HG02943 (cell line): ENCODE data around the gene C14orf119.

Experiments
- ATAC-seq: cut with Tn5 transposase; IDR thresholded peaks from one replicate; pipeline ENCODE4 v1.9.1; 2021; ENCODE audit warnings: mild to moderate bottlenecking, low read depth, moderate library complexity; ENCODE audit not compliant: unreplicated experiment

C14orf119 gene

DNA sequence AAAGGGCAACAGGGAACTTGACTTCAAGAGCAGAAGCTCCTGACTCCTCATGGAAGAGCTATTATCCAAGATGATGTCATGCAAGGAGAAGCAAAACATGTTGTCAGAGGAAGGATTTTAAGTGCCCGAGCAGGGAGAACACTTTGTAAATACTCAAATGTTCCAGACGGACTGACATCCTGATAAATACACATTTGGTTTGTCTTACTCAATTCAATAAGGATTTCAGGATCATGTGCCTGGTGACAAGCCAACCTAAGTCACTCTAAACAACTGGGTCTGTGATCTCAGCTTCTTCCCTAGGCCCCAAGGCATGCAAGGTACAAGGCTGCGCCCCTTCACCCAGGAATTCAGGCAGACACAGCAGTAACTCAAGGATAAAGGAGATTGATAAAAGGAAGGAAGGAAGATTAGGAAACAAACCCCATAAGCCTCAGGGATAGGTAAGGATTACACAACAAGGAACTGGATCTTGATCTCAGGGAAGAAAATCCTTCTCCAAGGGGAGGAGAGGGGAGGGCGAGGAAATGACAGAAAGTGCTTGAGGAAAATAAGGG lies 50.6 kb downstream of the C14orf119 start:
- no peak for ATAC-seq

- no peak for ATAC-seq
Observed at GRCh38 chr14:23146351-23146910, 51.1 kb downstream of the C14orf119 start.

GRCh38 chr14:23146980-23147379 lies 51.7 kb downstream of the C14orf119 start:
- no peak for ATAC-seq

GRCh38 chr14:23147676-23148075 lies 52.4 kb downstream of the C14orf119 start:
- no peak for ATAC-seq

- ATAC-seq: no peak
Observed at GRCh38 chr14:23148591-23149249, 53.4 kb downstream of the C14orf119 start.

DNA sequence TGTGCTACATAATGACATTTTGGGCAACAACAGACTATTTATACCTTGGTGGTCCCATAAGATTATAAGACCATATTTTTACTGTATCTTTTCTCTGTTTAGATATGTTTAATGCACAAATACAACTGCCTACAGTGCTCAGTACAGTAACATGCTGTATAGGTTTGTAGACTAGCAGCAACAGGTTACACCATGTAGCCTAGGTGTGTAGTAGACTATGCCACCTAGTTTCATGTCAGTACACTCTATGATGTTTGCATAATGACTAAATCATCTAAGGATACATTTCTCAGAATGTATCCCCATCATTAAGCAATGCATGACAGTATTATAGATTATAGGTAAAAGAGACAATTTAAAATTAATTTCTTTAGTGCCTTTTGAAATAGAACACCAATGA lies 54.4 kb downstream of the C14orf119 start:
- ATAC-seq: no peak
